Cardiac muscle cell (in vitro differentiated cells and primary cell): ENCODE measurements around the gene SOX6. TPM values are rescaled to one million over a fixed set of nuclear protein-coding genes. Genes with fewer than 3 reads are reported as not detected.

Source experiments
- DNase-seq, 2 donors: peaks; one replicate each; pipeline versions ENCODE4 v3.0.0 to v3.0.0-alpha.2; 2010 to 2017; ENCODE audit warnings: low read depth in 1 of 2, low spot score in 1 of 2
- H3K27ac ChIP-seq: fragments of 200-600 bp; sonication (generic); 2 replicates; pipeline ENCODE4 v1.5.1; 2016
- H3K27me3 ChIP-seq: fragments of 200-600 bp; sonication (generic); 2 replicates; pipeline ENCODE4 v1.6.0; 2016; ENCODE audit warnings: control low read depth
- H3K36me3 ChIP-seq: fragments of 200-600 bp; sonication (generic); 2 replicates; pipeline ENCODE4 v1.5.1; 2016; ENCODE audit warnings: control low read depth
- H3K4me1 ChIP-seq: fragments of 200-600 bp; sonication (generic); 2 replicates; pipeline ENCODE4 v1.8.1; 2017; ENCODE audit warnings: low read depth, mild to moderate bottlenecking, mixed run types
- H3K4me3 ChIP-seq: fragments of 200-600 bp; sonication (generic); 2 replicates; pipeline ENCODE4 v1.5.1; 2016; ENCODE audit warnings: mild to moderate bottlenecking
- H3K9me3 ChIP-seq: fragments of 200-600 bp; sonication (generic); 2 replicates; pipeline ENCODE4 v1.5.1; 2017; ENCODE audit warnings: low read depth, mild to moderate bottlenecking, control low read depth
- CTCF ChIP-seq: IDR thresholded peaks from 2 replicates; pipeline ENCODE4 v1.5.1; 2012; ENCODE audit warnings: low read depth, mild to moderate bottlenecking, low read length
- polyA plus RNA-seq: library from polyadenylated mRNA; unstranded; fragments of >200 nt; fragmentation: Nextera tagmentation; extraction: Ambion mirVana; gene quantifications from 2 replicates; pipeline ENCODE4 v1.2.1, GENCODE V29; 2016
- total RNA-seq: library from RNA; depleted of rRNA; stranded (reverse); fragments of >200 nt; gene quantifications from 2 replicates; pipeline ENCODE4 v1.2.3, GENCODE V29; 2016

SOX6 gene
- total and polyA plus RNA-seq, 2 experiments from 2014 or later = 7.0 to 9.6 TPM

DNA sequence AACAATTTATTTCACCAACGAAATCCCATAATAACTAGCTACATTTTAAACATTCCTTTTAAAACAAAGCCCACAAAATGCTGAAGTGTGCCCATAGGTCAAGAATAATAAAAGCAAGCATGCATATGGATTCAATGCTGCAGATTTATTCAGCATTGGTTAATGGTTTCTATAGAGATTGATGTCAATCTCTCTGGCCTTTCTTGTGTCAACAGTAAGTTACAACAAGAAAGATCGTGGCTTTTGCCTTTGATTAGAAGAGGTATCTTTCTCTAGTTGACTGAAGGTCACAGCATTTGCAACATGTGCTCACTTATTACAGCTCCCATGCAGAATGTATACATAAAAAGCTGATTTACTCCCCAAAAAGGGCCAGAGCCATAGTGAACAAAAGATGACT lies 1.4 kb upstream of the SOX6 start:
- H3K27ac ChIP-seq = no peak overlapping the region
- no peak for TF ChIP-seq CTCF
- no peak overlapping the region for H3K4me3 ChIP-seq
- DNase-seq = no peak
- H3K4me1 ChIP-seq = peaks cover 8% of the 10 kb centered on the region
- H3K9me3 ChIP-seq = no peaks in the 10 kb centered on the region
- H3K36me3 ChIP-seq = no peaks in the 10 kb centered on the region
- H3K27me3 ChIP-seq = peaks cover 5% of the 10 kb centered on the region

GRCh38 chr11:16356761-16357393 lies 531 bp upstream of the SOX6 start:
- peaks cover 8% of the 10 kb centered on the region for H3K4me1 ChIP-seq
- no peaks in the 10 kb centered on the region for H3K9me3 ChIP-seq
- H3K27ac ChIP-seq = no peak overlapping the region
- no peaks in the 10 kb centered on the region for H3K36me3 ChIP-seq
- TF ChIP-seq CTCF = no peak
- no peak overlapping the region for H3K4me3 ChIP-seq
- peaks cover 8% of the 10 kb centered on the region for H3K27me3 ChIP-seq
- no peak for DNase-seq

DNA sequence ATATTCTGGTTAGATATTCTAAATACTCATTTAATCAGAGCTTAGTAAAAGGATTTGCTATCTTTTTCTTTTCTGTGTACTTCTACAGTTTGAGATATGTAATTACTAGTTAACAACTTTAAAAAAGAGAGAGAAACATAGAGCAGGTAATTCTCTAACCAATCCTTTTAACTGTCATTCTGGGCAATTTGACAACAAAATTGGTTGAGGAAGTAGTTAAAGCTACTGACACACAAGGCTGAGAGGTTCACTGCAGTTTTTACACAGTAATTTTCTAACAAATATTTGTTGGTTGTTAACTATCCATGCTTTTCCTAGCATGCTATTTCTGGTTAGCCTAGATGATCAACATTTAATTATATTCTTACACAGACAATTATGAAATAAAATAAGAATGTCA lies 3.6 kb downstream of the SOX6 start:
- no peak for DNase-seq
- H3K9me3 ChIP-seq = no peaks in the 10 kb centered on the region
- no peak for TF ChIP-seq CTCF

GRCh38 chr11:16350125-16350524 lies 6.2 kb downstream of the SOX6 start:
- no peaks in the 10 kb centered on the region for H3K9me3 ChIP-seq
- H3K4me3 ChIP-seq = no peak overlapping the region
- no peak overlapping the region for H3K27ac ChIP-seq
- TF ChIP-seq CTCF = no peak
- H3K4me1 ChIP-seq = no peaks in the 10 kb centered on the region
- peaks cover 21% of the 10 kb centered on the region for H3K27me3 ChIP-seq
- DNase-seq = no peak
- no peaks in the 10 kb centered on the region for H3K36me3 ChIP-seq

More for the DNA sequence above, 3.6 kb downstream of the SOX6 start:
- Histone ChIP-seq H3K27ac (no peak overlapping the region), H3K4me1 (peaks cover 8% of the 10 kb centered on the region), H3K36me3 (no peaks in the 10 kb centered on the region), H3K27me3 (peaks cover 21% of the 10 kb centered on the region), H3K4me3 (no peak overlapping the region)

DNA sequence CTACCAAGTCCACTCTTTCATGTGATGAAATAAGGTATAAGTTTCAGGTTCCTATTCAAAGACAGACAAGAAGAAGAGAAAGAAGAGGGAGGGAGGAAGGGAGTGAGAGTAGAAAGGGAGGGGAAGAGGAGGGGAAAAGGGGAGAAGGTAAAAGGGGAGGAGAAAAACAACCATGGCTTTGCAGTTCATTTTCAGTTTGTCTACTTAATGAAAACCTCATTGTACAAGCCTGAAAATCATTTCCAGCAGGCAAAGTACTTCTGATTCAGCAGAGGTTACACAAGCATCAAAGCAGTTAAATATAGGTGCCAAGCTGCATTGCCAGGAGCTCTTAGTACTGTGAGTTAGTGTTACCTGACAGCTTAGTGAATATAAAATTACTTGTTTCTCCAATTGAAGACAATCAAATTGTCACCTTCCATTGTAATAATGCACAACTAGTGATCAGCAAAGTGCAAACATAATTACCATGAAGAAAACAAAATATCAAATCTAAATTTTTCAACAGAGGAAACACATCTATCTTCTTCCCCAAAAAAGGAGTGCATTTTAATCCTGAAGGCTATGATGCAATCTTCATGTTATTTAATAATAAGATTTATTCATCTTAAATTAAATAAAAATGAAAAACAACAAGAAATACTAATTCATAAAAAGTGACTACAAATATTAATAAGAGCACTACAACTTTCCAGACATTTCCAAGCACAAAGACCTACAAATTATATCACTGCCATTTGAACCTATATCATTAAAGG lies 8.2 kb downstream of the SOX6 start:
- no peak for TF ChIP-seq CTCF
- Histone ChIP-seq H3K27me3 (peaks cover 15% of the 10 kb centered on the region), H3K36me3 (no peaks in the 10 kb centered on the region), H3K4me1 (no peaks in the 10 kb centered on the region), H3K9me3 (no peaks in the 10 kb centered on the region), H3K27ac (no peak overlapping the region), H3K4me3 (no peak overlapping the region)
- DNase-seq = no peak
